Lower lobe of right lung (tissue), 2 donors: ENCODE data around the gene B3GALT5. TPM values are rescaled to one million over a fixed set of nuclear protein-coding genes. Genes with fewer than 3 reads are reported as not detected.

Source experiments
- ATAC-seq, 2 donors: fragments of 200-7000 bp; cut with Tn5 transposase; one replicate each; pipeline ENCODE4 v1.9.1; 2020 to 2022; ENCODE audit warnings: mild to moderate bottlenecking in 2 of 2, moderate library complexity in 2 of 2
- DNase-seq: peaks from one replicate; pipeline ENCODE4 v3.0.0-alpha.2; 2020
- H3K27ac ChIP-seq: fragments of 200-600 bp; one replicate; pipeline ENCODE4 v1.8.0; 2022
- H3K27me3 ChIP-seq: fragments of 200-600 bp; one replicate; pipeline ENCODE4 v1.8.0; 2022; ENCODE audit warnings: low read depth
- H3K36me3 ChIP-seq: fragments of 200-600 bp; one replicate; pipeline ENCODE4 v1.8.0; 2022; ENCODE audit warnings: mild to moderate bottlenecking
- H3K4me1 ChIP-seq: fragments of 200-600 bp; one replicate; pipeline ENCODE4 v1.8.0; 2022
- H3K4me3 ChIP-seq: fragments of 200-600 bp; one replicate; pipeline ENCODE4 v1.8.0; 2022; ENCODE audit warnings: mild to moderate bottlenecking
- H3K9me3 ChIP-seq: fragments of 200-600 bp; one replicate; pipeline ENCODE4 v1.8.0; 2022
- intact Hi-C: fragments of 100-400 bp; cut with DNase I; formaldehyde crosslinking; loops from one replicate; pipeline ENCODE4 v1.11.0; 2022
- total RNA-seq: library from RNA; stranded (reverse); fragmentation: NEBNext Ultra II Directional; extraction: Animal tissue kit (Norgen Biotek cat#: 25700); gene quantifications from one replicate; pipeline ENCODE4 v1.2.1, GENCODE V29; 2021
- TF ChIP-seq, protein P1 (sequence below): fragments of 200-600 bp; IDR thresholded peaks from one replicate; pipeline ENCODE4 v1.8.0; 2022; ENCODE audit warnings: antibody characterized with exemption, mild to moderate bottlenecking
- donor health status: DM: no; HTN: yes; CAD: no; lungs with severe emphysema.

B3GALT5 gene
- total RNA-seq, 1 donor from 2014 or later: 1.5 TPM

- Histone ChIP-seq H3K9me3 (no peaks in the 10 kb centered on the region), H3K27ac (no peak overlapping the region), H3K4me1 (no peaks in the 10 kb centered on the region), H3K27me3 (no peaks in the 10 kb centered on the region), H3K36me3 (no peaks in the 10 kb centered on the region), H3K4me3 (no peak overlapping the region)
- TF ChIP-seq, protein P1, sequence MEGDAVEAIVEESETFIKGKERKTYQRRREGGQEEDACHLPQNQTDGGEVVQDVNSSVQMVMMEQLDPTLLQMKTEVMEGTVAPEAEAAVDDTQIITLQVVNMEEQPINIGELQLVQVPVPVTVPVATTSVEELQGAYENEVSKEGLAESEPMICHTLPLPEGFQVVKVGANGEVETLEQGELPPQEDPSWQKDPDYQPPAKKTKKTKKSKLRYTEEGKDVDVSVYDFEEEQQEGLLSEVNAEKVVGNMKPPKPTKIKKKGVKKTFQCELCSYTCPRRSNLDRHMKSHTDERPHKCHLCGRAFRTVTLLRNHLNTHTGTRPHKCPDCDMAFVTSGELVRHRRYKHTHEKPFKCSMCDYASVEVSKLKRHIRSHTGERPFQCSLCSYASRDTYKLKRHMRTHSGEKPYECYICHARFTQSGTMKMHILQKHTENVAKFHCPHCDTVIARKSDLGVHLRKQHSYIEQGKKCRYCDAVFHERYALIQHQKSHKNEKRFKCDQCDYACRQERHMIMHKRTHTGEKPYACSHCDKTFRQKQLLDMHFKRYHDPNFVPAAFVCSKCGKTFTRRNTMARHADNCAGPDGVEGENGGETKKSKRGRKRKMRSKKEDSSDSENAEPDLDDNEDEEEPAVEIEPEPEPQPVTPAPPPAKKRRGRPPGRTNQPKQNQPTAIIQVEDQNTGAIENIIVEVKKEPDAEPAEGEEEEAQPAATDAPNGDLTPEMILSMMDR: no peak
- no peak for DNase-seq
- no peak for ATAC-seq
- intact Hi-C loops: no loop called here
These were observed 13.4 kb upstream of the B3GALT5 start for GRCh38 chr21:39599191-39599970.

- no peak for DNase-seq
- H3K27ac ChIP-seq: no peak overlapping the region
- TF ChIP-seq, protein P1: no peak
- no peaks in the 10 kb centered on the region for H3K4me1 ChIP-seq
- no peaks in the 10 kb centered on the region for H3K9me3 ChIP-seq
- ATAC-seq: no peak
- H3K4me3 ChIP-seq: no peak overlapping the region
- H3K36me3 ChIP-seq: no peaks in the 10 kb centered on the region
- intact Hi-C loops: no loop called here
- H3K27me3 ChIP-seq: no peaks in the 10 kb centered on the region
These were observed 11.4 kb upstream of the B3GALT5 start for GRCh38 chr21:39601187-39601928.

DNA sequence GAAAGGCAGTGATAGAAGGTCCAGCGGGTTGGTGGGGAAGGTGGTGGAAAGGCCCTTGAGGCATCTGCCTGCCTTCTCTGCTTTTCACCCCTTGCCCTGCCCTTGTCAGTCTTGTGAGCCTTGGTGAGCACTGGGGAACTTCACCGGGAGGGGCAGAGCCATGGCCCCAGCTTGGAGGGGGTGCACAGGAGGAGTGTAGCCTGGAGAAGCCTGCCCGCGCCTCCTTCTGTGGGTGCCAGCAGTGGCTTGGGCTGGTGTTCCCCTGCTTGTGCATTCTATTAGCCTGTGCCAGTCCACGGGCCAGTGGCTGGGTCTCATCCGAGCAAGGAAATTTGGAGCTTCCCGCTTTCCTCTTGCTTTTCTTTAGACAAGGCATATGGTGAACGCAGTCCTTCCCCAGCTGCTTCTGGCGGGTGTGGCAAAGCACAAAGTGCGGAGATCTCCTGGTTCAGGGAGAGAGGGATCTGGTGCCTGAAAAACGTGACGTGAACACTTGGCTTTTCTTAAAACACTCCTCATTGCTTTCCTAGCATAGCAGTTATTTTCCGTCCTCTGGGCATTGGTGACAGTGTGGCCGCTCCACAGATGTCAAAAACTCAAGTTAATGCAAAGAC, 10.6 kb upstream of the B3GALT5 start:
- DNase-seq: no peak
- ATAC-seq: no peak
- Histone ChIP-seq H3K4me1 (no peaks in the 10 kb centered on the region), H3K9me3 (no peaks in the 10 kb centered on the region), H3K27me3 (no peaks in the 10 kb centered on the region), H3K27ac (no peak overlapping the region), H3K4me3 (no peak overlapping the region), H3K36me3 (no peaks in the 10 kb centered on the region)
- TF ChIP-seq, protein P1: no peak
- intact Hi-C loops: no loop called here

GRCh38 chr21:39602793-39603192, 9.9 kb upstream of the B3GALT5 start:
- Histone ChIP-seq H3K4me3 (no peak overlapping the region), H3K36me3 (no peaks in the 10 kb centered on the region), H3K27me3 (no peaks in the 10 kb centered on the region), H3K27ac (no peak overlapping the region), H3K9me3 (no peaks in the 10 kb centered on the region), H3K4me1 (no peaks in the 10 kb centered on the region)
- DNase-seq: no peak
- ATAC-seq: no peak
- TF ChIP-seq, protein P1: no peak
- intact Hi-C loops: no loop called here

- Histone ChIP-seq H3K27ac (no peak overlapping the region), H3K4me1 (no peaks in the 10 kb centered on the region), H3K27me3 (no peaks in the 10 kb centered on the region), H3K36me3 (no peaks in the 10 kb centered on the region), H3K4me3 (no peak overlapping the region), H3K9me3 (no peaks in the 10 kb centered on the region)
- intact Hi-C loops: no loop called here
- no peak for DNase-seq
- TF ChIP-seq, protein P1: no peak
- no peak for ATAC-seq
These were observed 7.8 kb upstream of the B3GALT5 start for GRCh38 chr21:39604951-39605350.
